Activated T-cell treated with anti-CD3 and anti-CD28 coated beads, Interleukin-2, amount 50 U/mL, for 48 hours (primary cell): ENCODE results near the gene HOXB5.

ENCODE experiments used
- DNase-seq, 2 experiments: peaks; one replicate each; pipeline ENCODE4 v3.0.0-alpha.2; 2020

The HOXB5 gene

GRCh38 chr17:48593126-48593829 is at the start of gene HOXB5:
TSS of gene HOXB5 (minus strand) at chr17:48593779. CDS start at chr17:48593682, 97 bp downstream.
- DNase-seq, result peak in 1 of 2 experiments; percentile 59

- no peak for DNase-seq
These were observed 49.5 kb upstream of the HOXB5 start for GRCh38 chr17:48642843-48643696.

GRCh38 chr17:48642059-48642842 is 48.7 kb upstream of the HOXB5 start:
- no peak for DNase-seq

GRCh38 chr17:48641541-48642058 is 48.0 kb upstream of the HOXB5 start:
- DNase-seq, result no peak

- DNase-seq, result no peak
These were observed 47.2 kb upstream of the HOXB5 start for GRCh38 chr17:48640858-48641180.

- DNase-seq, result no peak
These were observed 46.6 kb upstream of the HOXB5 start for GRCh38 chr17:48639982-48640857.

- DNase-seq, result no peak
These were observed 45.6 kb upstream of the HOXB5 start for GRCh38 chr17:48639136-48639535.

GRCh38 chr17:48637323-48638260 is 44.0 kb upstream of the HOXB5 start:
- DNase-seq, result no peak

- peak; percentile 92 to 93 for DNase-seq
These were observed 42.8 kb upstream of the HOXB5 start for GRCh38 chr17:48636177-48637018.

GRCh38 chr17:48634493-48635208 is 41.1 kb upstream of the HOXB5 start:
- no peak for DNase-seq

- peak in 1 of 2 experiments; percentile 22 for DNase-seq
These were observed 39.7 kb upstream of the HOXB5 start for GRCh38 chr17:48633266-48633677.

- no peak for DNase-seq
These were observed 39.1 kb upstream of the HOXB5 start for GRCh38 chr17:48632579-48633265.

- peak in 1 of 2 experiments; percentile 14 for DNase-seq
These were observed 38.4 kb upstream of the HOXB5 start for GRCh38 chr17:48631693-48632578.

GRCh38 chr17:48630925-48631692 is 37.5 kb upstream of the HOXB5 start:
- DNase-seq, result peak in 1 of 2 experiments; percentile 16

- DNase-seq, result no peak
These were observed 36.7 kb upstream of the HOXB5 start for GRCh38 chr17:48630009-48630924.

GRCh38 chr17:48629411-48629759 is 35.8 kb upstream of the HOXB5 start:
- no peak for DNase-seq
